Nephron (organoid): ENCODE measurements around the gene PLD6.

Source experiments
- H3K27ac Mint-ChIP-seq, 3 experiments: 2 replicates each; pipeline ENCODE4 v1.8.0; 2020; ENCODE audit warnings: mixed read lengths in 3 of 3, mild to moderate bottlenecking in 2 of 3, moderate library complexity in 1 of 3
- H3K27me3 Mint-ChIP-seq: 2 replicates; pipeline ENCODE4 v1.8.0; 2021; ENCODE audit warnings: low read depth, mild to moderate bottlenecking, moderate library complexity, mixed read lengths
- H3K36me3 Mint-ChIP-seq: 2 replicates; pipeline ENCODE4 v1.8.0; 2020; ENCODE audit warnings: low read depth, mixed read lengths
- H3K4me1 Mint-ChIP-seq: 2 replicates; pipeline ENCODE4 v1.8.0; 2020; ENCODE audit warnings: mixed read lengths
- H3K4me3 Mint-ChIP-seq, 3 experiments: 2 replicates each; pipeline ENCODE4 v1.8.0; 2020; ENCODE audit warnings: mild to moderate bottlenecking in 3 of 3, mixed read lengths in 3 of 3, moderate library complexity in 2 of 3
- H3K9me3 Mint-ChIP-seq: 2 replicates; pipeline ENCODE4 v1.8.0; 2020; ENCODE audit warnings: mixed read lengths
- TF ChIP-seq, protein P1 (sequence below), 3 experiments: fragments of 200-600 bp; sonication (generic); IDR thresholded peaks; one replicate each; pipeline ENCODE4 v1.5.0; 2021; ENCODE audit warnings: antibody characterized with exemption in 3 of 3; ENCODE audit not compliant: unreplicated experiment in 3 of 3

The PLD6 gene

GRCh38 chr17:17224137-17224536 is 18.0 kb upstream of the PLD6 start:
- H3K4me1 Mint-ChIP-seq: no peaks in the 10 kb centered on the region
- TF ChIP-seq, protein P1, sequence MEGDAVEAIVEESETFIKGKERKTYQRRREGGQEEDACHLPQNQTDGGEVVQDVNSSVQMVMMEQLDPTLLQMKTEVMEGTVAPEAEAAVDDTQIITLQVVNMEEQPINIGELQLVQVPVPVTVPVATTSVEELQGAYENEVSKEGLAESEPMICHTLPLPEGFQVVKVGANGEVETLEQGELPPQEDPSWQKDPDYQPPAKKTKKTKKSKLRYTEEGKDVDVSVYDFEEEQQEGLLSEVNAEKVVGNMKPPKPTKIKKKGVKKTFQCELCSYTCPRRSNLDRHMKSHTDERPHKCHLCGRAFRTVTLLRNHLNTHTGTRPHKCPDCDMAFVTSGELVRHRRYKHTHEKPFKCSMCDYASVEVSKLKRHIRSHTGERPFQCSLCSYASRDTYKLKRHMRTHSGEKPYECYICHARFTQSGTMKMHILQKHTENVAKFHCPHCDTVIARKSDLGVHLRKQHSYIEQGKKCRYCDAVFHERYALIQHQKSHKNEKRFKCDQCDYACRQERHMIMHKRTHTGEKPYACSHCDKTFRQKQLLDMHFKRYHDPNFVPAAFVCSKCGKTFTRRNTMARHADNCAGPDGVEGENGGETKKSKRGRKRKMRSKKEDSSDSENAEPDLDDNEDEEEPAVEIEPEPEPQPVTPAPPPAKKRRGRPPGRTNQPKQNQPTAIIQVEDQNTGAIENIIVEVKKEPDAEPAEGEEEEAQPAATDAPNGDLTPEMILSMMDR (IDR thresholded peaks at IDR 0.05; ENCODE audit: unreplicated experiment in 3 of 3): no peak
- no peak overlapping the region for H3K4me3 Mint-ChIP-seq
- no peaks in the 10 kb centered on the region for H3K27me3 Mint-ChIP-seq
- no peak overlapping the region for H3K27ac Mint-ChIP-seq
- H3K9me3 Mint-ChIP-seq: no peaks in the 10 kb centered on the region
- H3K36me3 Mint-ChIP-seq: peaks cover 73% of the 10 kb centered on the region

DNA sequence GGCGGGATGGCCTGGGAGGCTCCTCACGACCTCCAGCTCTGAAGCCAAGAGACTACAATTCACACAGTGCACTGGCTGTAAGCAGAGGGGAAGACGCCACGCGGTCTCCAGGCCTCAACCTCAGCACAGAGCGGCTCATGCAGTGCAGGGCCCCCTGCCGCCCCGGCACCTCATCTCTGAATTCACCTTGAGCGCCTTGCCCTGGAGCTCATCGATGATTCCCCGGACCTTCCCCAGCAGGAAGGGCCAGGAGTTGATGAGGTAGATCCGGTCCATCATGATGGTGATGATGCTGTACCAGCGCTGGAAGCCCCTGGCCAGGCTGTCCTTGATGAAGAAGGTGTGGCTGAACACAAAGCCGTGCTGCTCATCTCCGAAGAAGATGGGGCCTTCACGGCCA is 17.6 kb upstream of the PLD6 start:
- TF ChIP-seq, protein P1 (IDR thresholded peaks at IDR 0.05; ENCODE audit: unreplicated experiment in 3 of 3): no peak
- Mint-ChIP-seq H3K27me3 (no peaks in the 10 kb centered on the region), H3K27ac (no peak overlapping the region), H3K4me1 (no peaks in the 10 kb centered on the region), H3K4me3 (no peak overlapping the region), H3K9me3 (no peaks in the 10 kb centered on the region), H3K36me3 (peaks cover 72% of the 10 kb centered on the region)

DNA sequence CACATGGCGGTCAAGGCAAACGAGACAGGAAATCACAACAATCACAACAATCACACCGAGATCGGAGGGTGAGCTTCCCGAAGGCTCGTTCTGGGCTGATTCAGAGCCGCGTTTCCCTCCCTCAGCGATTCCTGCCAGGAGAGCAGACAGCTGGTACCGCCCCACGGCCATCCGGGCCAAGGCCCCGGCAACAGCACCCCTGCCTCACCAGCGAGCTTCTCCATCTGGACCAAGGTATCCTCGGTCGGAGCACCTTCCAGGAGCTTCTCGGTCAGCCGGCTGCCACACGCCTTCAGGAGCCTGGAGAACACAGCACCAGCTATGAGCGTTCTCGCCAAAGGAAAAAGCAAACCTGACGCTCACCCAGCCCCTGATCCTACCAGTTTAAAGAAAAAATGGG is 15.2 kb upstream of the PLD6 start:
- H3K4me1 Mint-ChIP-seq: no peaks in the 10 kb centered on the region
- TF ChIP-seq, protein P1 (IDR thresholded peaks at IDR 0.05; ENCODE audit: unreplicated experiment in 3 of 3): no peak
- H3K27ac Mint-ChIP-seq: no peak overlapping the region
- peaks cover 81% of the 10 kb centered on the region for H3K36me3 Mint-ChIP-seq
- no peaks in the 10 kb centered on the region for H3K9me3 Mint-ChIP-seq
- no peaks in the 10 kb centered on the region for H3K27me3 Mint-ChIP-seq
- H3K4me3 Mint-ChIP-seq: no peak overlapping the region

DNA sequence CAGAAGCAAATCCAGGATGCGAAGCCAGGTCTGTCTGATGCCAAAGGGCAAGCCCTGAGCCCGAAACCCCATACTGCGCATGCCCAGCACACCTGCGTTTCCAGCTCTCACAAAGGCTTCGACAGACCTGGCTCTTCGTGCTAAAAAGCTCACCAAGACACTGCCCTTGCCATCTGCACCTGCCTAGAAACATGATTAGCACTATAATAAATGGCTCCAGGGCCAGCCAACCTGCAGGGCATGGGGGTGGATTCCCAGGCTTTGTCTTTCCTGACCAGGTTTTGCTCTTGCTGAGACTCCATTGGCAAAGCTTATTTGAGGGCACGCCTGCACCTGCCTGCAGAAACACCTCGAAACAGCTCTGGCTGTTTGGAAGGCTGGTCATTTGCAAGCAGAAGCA is 14.4 kb upstream of the PLD6 start:
- Mint-ChIP-seq H3K4me1 (no peaks in the 10 kb centered on the region), H3K4me3 (no peak overlapping the region), H3K36me3 (peaks cover 76% of the 10 kb centered on the region), H3K9me3 (no peaks in the 10 kb centered on the region), H3K27me3 (no peaks in the 10 kb centered on the region), H3K27ac (no peak overlapping the region)
- TF ChIP-seq, protein P1 (IDR thresholded peaks at IDR 0.05; ENCODE audit: unreplicated experiment in 3 of 3): no peak

- Mint-ChIP-seq H3K27me3 (no peaks in the 10 kb centered on the region), H3K27ac (no peak overlapping the region), H3K4me1 (no peaks in the 10 kb centered on the region), H3K36me3 (peaks cover 62% of the 10 kb centered on the region), H3K4me3 (no peak overlapping the region), H3K9me3 (no peaks in the 10 kb centered on the region)
- TF ChIP-seq, protein P1 (IDR thresholded peaks at IDR 0.05; ENCODE audit: unreplicated experiment in 3 of 3): no peak
Measured at GRCh38 chr17:17217995-17218394, 11.9 kb upstream of the PLD6 start.

- no peaks in the 10 kb centered on the region for H3K4me1 Mint-ChIP-seq
- TF ChIP-seq, protein P1 (IDR thresholded peaks at IDR 0.05; ENCODE audit: unreplicated experiment in 3 of 3): no peak
- peaks cover 57% of the 10 kb centered on the region for H3K36me3 Mint-ChIP-seq
- no peaks in the 10 kb centered on the region for H3K9me3 Mint-ChIP-seq
- H3K27ac Mint-ChIP-seq: no peak overlapping the region
- H3K4me3 Mint-ChIP-seq: no peak overlapping the region
- H3K27me3 Mint-ChIP-seq: no peaks in the 10 kb centered on the region
Measured at GRCh38 chr17:17216776-17217175, 10.6 kb upstream of the PLD6 start.
